Measurements from ENCODE around the gene KCNQ1. TPM values are rescaled to one million over a fixed set of nuclear protein-coding genes. Genes with fewer than 3 reads are reported as not detected.

The KCNQ1 gene
- total RNA-seq, 1 experiment from 2014 or later = 2.5 TPM

DNA sequence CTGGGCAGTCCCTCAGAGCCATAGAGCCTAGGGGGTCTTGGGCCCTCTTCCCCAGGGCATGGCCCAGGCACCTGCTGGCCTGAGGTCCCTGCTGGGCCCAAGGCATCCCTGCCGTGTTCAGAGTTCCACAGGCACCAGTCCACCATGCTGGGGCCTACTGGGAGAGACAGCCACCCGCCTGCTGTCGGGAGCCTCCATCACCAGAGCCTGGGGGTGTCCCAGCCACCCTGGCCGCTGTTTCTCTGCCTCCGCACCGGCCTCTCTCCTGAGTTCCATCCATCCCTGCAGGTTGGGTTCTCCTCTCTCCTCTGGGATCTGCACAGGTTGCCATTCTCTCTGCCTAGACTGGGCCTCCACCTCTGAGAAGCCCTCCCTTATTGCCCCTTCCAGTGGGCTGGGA, 68.6 kb downstream of the KCNQ1 start:
- Mint-ChIP-seq H3K27ac (no peak overlapping the region), H3K27me3 (ENCODE audit: low read depth) (peaks cover 42% of the 10 kb centered on the region), H3K4me1 (no peaks in the 10 kb centered on the region), H3K36me3 (no peaks in the 10 kb centered on the region), H3K9me3 (no peaks in the 10 kb centered on the region), H3K4me3 (no peak overlapping the region)
- ATAC-seq (no peak), DNase-seq (ENCODE audit: low spot score) (no peak)
- ChIA-PET POLR2A (no interaction called here), CTCF (interaction anchor here (1.0 kb wide), 1 partner anchor 93 kb away, joined by 3 read pairs; no protein-coding TSS in a partner anchor)
- TF ChIP-seq TCF7 (CRISPR knock-in tag; IDR thresholded peaks at IDR 0.05; ENCODE audit: low read depth) (no peak), ZNF671 (CRISPR knock-in tag; IDR thresholded peaks at IDR 0.05) (no peak), PRDM15 (CRISPR knock-in tag; IDR thresholded peaks at IDR 0.05) (no peak), FOXP4 (CRISPR knock-in tag; IDR thresholded peaks at IDR 0.05) (no peak)
- TF ChIP-seq, protein P1, sequence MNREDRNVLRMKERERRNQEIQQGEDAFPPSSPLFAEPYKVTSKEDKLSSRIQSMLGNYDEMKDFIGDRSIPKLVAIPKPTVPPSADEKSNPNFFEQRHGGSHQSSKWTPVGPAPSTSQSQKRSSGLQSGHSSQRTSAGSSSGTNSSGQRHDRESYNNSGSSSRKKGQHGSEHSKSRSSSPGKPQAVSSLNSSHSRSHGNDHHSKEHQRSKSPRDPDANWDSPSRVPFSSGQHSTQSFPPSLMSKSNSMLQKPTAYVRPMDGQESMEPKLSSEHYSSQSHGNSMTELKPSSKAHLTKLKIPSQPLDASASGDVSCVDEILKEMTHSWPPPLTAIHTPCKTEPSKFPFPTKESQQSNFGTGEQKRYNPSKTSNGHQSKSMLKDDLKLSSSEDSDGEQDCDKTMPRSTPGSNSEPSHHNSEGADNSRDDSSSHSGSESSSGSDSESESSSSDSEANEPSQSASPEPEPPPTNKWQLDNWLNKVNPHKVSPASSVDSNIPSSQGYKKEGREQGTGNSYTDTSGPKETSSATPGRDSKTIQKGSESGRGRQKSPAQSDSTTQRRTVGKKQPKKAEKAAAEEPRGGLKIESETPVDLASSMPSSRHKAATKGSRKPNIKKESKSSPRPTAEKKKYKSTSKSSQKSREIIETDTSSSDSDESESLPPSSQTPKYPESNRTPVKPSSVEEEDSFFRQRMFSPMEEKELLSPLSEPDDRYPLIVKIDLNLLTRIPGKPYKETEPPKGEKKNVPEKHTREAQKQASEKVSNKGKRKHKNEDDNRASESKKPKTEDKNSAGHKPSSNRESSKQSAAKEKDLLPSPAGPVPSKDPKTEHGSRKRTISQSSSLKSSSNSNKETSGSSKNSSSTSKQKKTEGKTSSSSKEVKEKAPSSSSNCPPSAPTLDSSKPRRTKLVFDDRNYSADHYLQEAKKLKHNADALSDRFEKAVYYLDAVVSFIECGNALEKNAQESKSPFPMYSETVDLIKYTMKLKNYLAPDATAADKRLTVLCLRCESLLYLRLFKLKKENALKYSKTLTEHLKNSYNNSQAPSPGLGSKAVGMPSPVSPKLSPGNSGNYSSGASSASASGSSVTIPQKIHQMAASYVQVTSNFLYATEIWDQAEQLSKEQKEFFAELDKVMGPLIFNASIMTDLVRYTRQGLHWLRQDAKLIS (CRISPR knock-in tag; IDR thresholded peaks at IDR 0.05; ENCODE audit: borderline replicate concordance) = no peak
- TF ChIP-seq, protein P2, sequence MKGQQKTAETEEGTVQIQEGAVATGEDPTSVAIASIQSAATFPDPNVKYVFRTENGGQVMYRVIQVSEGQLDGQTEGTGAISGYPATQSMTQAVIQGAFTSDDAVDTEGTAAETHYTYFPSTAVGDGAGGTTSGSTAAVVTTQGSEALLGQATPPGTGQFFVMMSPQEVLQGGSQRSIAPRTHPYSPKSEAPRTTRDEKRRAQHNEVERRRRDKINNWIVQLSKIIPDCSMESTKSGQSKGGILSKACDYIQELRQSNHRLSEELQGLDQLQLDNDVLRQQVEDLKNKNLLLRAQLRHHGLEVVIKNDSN (CRISPR knock-in tag; IDR thresholded peaks at IDR 0.05) = no peak

DNA sequence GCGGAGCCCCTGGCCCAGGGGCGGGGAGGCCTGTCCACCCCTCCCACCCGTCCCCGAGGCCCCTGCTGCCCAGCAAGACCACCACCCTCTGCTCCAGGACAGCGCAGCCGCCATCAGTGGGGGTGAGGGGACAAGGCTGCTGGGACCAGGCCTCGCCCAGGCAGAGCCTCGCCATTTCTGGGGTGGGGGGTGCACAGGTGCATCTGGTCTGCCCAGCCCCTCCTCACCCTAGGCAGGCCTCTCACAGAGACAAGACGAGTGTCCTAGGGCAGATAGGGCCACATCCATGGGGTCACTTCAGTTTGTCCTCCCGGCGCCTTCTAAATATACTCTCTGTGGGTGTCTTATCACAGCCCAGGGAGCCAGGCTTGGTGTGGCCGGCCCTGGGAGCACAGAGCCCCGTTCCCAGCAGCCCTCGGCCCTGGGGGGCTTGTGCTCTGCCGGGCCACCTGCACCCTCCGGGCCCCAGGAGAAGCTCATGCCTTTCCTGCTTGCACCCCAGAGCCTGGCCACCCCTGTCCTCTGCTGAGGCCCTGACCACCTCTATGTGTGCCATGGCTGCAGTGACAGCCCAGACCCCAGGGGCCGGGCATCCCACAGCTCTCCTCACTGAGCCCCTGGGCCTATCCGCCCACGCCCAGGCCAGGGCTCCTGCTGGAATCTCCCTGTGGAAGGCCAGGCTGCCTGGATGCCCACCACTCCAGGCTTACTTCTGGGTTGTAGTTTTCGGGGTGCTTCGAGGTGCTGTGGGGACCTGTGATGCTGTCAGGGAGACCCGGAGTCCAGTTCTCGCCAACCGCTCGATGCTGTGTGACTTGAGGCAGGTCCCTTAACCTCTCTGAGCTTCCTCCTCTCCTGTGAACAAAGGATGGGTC, 70.8 kb downstream of the KCNQ1 start:
- H3K4me3 Mint-ChIP-seq = no peak overlapping the region
- H3K27ac Mint-ChIP-seq = no peak overlapping the region
- ATAC-seq = no peak
- ChIA-PET POLR2A (no interaction called here), CTCF (interaction anchor here (0.6 kb wide), 1 partner anchor 385 kb away, joined by 3 read pairs; no protein-coding TSS in a partner anchor)
- no peaks in the 10 kb centered on the region for H3K9me3 Mint-ChIP-seq
- no peaks in the 10 kb centered on the region for H3K4me1 Mint-ChIP-seq
- H3K27me3 Mint-ChIP-seq (ENCODE audit: low read depth) = peaks cover 33% of the 10 kb centered on the region
- TF ChIP-seq TEAD4 (CRISPR knock-in tag; IDR thresholded peaks at IDR 0.05) = no peak
- no peak for TF ChIP-seq FOXP4 (CRISPR knock-in tag; IDR thresholded peaks at IDR 0.05)
- no peak for TF ChIP-seq CBFB (CRISPR knock-in tag; IDR thresholded peaks at IDR 0.05; ENCODE audit: low read depth)
- TF ChIP-seq ZNF317 (CRISPR knock-in tag; IDR thresholded peaks at IDR 0.05; ENCODE audit: borderline replicate concordance, low read depth) = no peak
- no peak for TF ChIP-seq ZNF263 (CRISPR knock-in tag; IDR thresholded peaks at IDR 0.05; ENCODE audit: low read depth)
- TF ChIP-seq HMGXB4 (CRISPR knock-in tag; IDR thresholded peaks at IDR 0.05) = no peak
- no peak for TF ChIP-seq GABPB1 (CRISPR knock-in tag; IDR thresholded peaks at IDR 0.05)
- TF ChIP-seq TCF7 (CRISPR knock-in tag; IDR thresholded peaks at IDR 0.05; ENCODE audit: low read depth) = no peak
- DNase-seq (ENCODE audit: low spot score) = peak; percentile 6
- no peaks in the 10 kb centered on the region for H3K36me3 Mint-ChIP-seq

Data from WTC11 (cell line).